ENCODE data around the gene CIBAR2.
"Not testable (repeated sequence)": the region's sequence is repeated elsewhere in the genome, so short reads cannot be mapped to it uniquely, and the experiment has no call there.

CIBAR2 gene

DNA sequence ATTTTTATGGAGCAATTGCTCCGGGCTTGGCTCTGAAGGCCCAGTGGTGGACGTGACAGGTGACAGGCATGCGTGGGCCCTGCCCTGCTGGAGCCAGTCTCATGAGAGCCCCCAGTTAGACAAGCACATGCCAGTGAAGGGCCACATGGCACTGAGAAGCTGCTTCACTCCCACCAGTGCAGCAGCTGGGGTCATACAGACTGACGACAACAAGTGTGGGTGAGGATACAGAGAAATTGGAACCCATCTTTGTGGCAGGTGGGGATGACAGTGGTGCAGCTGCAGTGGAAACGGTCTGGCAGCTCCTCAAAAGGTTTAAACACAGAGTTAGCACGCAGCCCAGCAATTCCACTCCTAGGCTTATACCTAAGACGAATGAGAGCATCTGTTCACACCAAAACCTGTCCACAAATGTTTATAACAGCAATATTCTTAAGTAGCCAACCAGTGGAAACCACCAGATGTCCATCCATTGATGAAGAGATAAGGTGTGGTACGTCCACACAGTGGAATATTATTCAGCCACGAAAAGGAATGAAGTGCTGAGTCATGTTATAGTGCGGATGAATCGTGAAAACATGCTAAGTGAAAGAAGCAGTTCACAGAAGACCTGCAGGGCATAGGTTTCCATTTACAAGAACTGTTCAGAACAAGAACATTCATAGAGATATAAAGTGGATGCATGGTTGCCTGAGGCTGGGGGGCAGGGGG, 12.5 kb upstream of the CIBAR2 start:
- no peaks in the 10 kb centered on the region for H3K9me3 ChIP-seq (ENCODE audit: control insufficient read depth, low read length)
- no peak overlapping the region for H2AFZ ChIP-seq
- no peaks in the 10 kb centered on the region for H3K27me3 ChIP-seq (ENCODE audit: control insufficient read depth, insufficient read depth, low read length)
- no peaks in the 10 kb centered on the region for H3K79me2 ChIP-seq
- no peak overlapping the region for H3K4me2 ChIP-seq (ENCODE audit: low read length)
- H3K27ac ChIP-seq, result no peak overlapping the region
- H3K4me1 ChIP-seq, result peaks cover 20% of the 10 kb centered on the region
- no peak overlapping the region for H3K4me3 ChIP-seq (ENCODE audit: low read depth, low read length)
- no peak overlapping the region for H3K9ac ChIP-seq
- H3K36me3 ChIP-seq (ENCODE audit: control insufficient read depth, insufficient read depth, low read length), result no peaks in the 10 kb centered on the region
- TF ChIP-seq, protein P1, sequence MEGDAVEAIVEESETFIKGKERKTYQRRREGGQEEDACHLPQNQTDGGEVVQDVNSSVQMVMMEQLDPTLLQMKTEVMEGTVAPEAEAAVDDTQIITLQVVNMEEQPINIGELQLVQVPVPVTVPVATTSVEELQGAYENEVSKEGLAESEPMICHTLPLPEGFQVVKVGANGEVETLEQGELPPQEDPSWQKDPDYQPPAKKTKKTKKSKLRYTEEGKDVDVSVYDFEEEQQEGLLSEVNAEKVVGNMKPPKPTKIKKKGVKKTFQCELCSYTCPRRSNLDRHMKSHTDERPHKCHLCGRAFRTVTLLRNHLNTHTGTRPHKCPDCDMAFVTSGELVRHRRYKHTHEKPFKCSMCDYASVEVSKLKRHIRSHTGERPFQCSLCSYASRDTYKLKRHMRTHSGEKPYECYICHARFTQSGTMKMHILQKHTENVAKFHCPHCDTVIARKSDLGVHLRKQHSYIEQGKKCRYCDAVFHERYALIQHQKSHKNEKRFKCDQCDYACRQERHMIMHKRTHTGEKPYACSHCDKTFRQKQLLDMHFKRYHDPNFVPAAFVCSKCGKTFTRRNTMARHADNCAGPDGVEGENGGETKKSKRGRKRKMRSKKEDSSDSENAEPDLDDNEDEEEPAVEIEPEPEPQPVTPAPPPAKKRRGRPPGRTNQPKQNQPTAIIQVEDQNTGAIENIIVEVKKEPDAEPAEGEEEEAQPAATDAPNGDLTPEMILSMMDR (IDR thresholded peaks at IDR 0.05), result no peak

DNA sequence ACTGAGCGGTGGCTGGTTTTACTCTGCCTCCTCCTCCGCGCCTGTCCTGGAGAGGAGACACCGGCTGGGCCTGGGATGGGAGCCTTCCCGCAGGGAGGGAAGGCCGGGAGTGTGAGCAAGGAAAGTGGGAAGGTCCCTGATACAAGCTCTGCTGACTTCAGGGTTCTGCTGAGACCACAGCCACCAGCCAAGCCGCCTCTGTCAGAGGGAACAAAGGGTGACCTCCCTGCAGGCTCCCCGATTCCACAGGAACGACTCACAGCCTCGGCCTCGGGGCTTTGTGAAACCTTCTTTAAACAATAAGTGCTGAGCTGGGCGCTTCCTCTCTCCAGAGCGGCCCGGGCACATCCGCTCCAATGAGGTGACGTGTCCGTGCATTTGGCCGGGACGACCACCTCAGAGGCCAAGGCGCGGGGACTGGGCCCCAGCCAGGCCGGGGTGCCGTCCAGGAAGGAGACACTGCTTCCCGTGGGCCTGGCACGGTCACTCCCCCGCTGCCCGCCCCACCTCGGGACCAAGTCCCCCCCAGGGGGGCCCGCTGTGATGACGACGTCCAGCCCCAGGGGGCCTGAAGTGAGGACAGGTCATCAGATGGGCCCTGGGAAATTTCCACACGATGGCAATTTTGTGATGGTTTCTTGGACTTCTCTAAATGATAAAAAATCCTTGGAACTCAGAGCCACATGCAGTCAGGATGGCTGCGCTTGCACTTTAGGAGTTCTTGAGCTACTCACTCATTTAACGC, 11.8 kb upstream of the CIBAR2 start:
- H3K4me1 ChIP-seq, result peaks cover 18% of the 10 kb centered on the region
- no peaks in the 10 kb centered on the region for H3K9me3 ChIP-seq (ENCODE audit: control insufficient read depth, low read length)
- no peaks in the 10 kb centered on the region for H3K36me3 ChIP-seq (ENCODE audit: control insufficient read depth, insufficient read depth, low read length)
- peak overlapping the region; percentile 47 for H3K27ac ChIP-seq
- no peak overlapping the region for H3K4me2 ChIP-seq (ENCODE audit: low read length)
- TF ChIP-seq, protein P1 (IDR thresholded peaks at IDR 0.05), result no peak
- H2AFZ ChIP-seq, result no peak overlapping the region
- H3K79me2 ChIP-seq, result no peaks in the 10 kb centered on the region
- H3K4me3 ChIP-seq (ENCODE audit: low read depth, low read length), result no peak overlapping the region
- no peak overlapping the region for H3K9ac ChIP-seq
- no peaks in the 10 kb centered on the region for H3K27me3 ChIP-seq (ENCODE audit: control insufficient read depth, insufficient read depth, low read length)

DNA sequence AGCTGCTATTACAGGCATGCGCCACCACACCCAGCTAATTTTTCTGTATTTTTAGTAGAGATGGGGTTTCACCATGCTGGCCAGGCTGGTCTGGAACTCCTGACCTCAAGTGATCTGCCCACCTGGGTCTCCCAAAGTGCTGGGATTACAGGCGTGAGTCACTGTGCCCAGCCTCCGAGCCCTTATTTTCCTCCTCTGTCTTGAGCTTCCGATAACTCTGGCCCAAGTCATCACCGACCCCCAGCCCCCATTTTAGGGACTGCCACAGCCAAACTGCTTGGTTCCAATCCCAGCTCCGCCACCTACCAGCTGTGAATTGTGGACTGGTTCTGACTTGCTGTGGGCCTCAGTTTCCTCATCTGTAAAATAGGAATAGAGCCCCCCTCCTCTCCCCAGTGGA, 11.2 kb upstream of the CIBAR2 start:
- H3K79me2 ChIP-seq; H3K36me3 ChIP-seq (ENCODE audit: control insufficient read depth, insufficient read depth, low read length); H3K4me2 ChIP-seq (ENCODE audit: low read length); H3K9ac ChIP-seq; H3K4me3 ChIP-seq (ENCODE audit: low read depth, low read length); H3K9me3 ChIP-seq (ENCODE audit: control insufficient read depth, low read length); H2AFZ ChIP-seq; H3K27me3 ChIP-seq (ENCODE audit: control insufficient read depth, insufficient read depth, low read length): not testable (repeated sequence)
- Histone ChIP-seq H3K4me1 (peaks cover 18% of the 10 kb centered on the region), H3K27ac (peak overlapping the region; percentile 47)

DNA sequence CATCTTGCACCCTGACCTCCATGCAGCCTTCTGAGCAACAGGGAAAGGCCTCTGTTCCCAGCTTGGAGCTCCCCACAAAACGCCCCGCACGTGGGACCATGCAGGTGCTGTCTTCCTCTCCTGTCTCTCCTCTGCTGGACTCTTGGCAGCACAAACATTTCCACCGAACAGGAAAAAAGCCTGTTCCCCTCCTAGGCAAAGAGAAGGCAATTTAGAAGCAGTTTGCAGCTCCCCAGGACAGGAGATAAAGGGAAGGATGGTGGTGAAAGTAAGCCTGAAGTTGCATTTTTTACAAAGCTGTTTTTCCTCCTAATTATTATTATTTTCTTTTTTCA, 7.7 kb upstream of the CIBAR2 start:
- no peaks in the 10 kb centered on the region for H3K9me3 ChIP-seq (ENCODE audit: control insufficient read depth, low read length)
- TF ChIP-seq, protein P1 (IDR thresholded peaks at IDR 0.05), result no peak
- H3K36me3 ChIP-seq (ENCODE audit: control insufficient read depth, insufficient read depth, low read length), result no peaks in the 10 kb centered on the region
- H3K79me2 ChIP-seq, result no peaks in the 10 kb centered on the region
- no peak overlapping the region for H3K4me2 ChIP-seq (ENCODE audit: low read length)
- no peak overlapping the region for H2AFZ ChIP-seq
- no peaks in the 10 kb centered on the region for H3K4me1 ChIP-seq
- no peak overlapping the region for H3K4me3 ChIP-seq (ENCODE audit: low read depth, low read length)
- H3K9ac ChIP-seq, result no peak overlapping the region
- H3K27ac ChIP-seq, result no peak overlapping the region
- H3K27me3 ChIP-seq (ENCODE audit: control insufficient read depth, insufficient read depth, low read length), result no peaks in the 10 kb centered on the region

DNA sequence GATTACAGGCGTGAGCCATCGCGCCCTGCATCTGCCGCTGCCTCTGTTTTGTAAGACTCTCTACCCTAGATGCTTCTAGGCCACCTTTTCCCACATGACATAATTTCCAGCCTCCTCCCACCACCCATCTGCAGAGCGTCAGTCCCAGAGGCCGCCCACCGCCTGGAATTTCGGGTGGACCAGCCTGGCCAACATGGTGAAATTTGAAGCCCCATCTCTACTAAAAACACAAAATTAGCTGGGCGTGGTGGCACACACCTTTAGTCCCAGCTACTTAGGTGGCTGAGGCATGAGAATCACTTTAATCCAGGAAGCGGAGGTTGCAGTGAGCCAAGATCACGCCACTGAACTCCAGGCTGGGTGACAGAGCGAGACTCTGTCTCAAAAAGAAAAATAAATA, 5.1 kb upstream of the CIBAR2 start:
- TF ChIP-seq, protein P1 (IDR thresholded peaks at IDR 0.05), result no peak

More for the DNA sequence above, 5.1 kb upstream of the CIBAR2 start:
- no peak overlapping the region for H2AFZ ChIP-seq
- no peak overlapping the region for H3K4me2 ChIP-seq (ENCODE audit: low read length)
- no peaks in the 10 kb centered on the region for H3K79me2 ChIP-seq
- H3K4me3 ChIP-seq (ENCODE audit: low read depth, low read length), result no peak overlapping the region
- no peaks in the 10 kb centered on the region for H3K27me3 ChIP-seq (ENCODE audit: control insufficient read depth, insufficient read depth, low read length)
- no peaks in the 10 kb centered on the region for H3K4me1 ChIP-seq
- no peaks in the 10 kb centered on the region for H3K36me3 ChIP-seq (ENCODE audit: control insufficient read depth, insufficient read depth, low read length)
- no peaks in the 10 kb centered on the region for H3K9me3 ChIP-seq (ENCODE audit: control insufficient read depth, low read length)
- H3K27ac ChIP-seq, result no peak overlapping the region
- no peak overlapping the region for H3K9ac ChIP-seq
